ENCODE measurements around the gene IGF2BP2. TPM values are rescaled to one million over a fixed set of nuclear protein-coding genes. Genes with fewer than 3 reads are reported as not detected.

The IGF2BP2 gene
- polyA plus RNA-seq, 2 of the 4 experiments (the other 2 are of a cell fraction), result 2.2 to 6.1 TPM

- DNase-seq (ENCODE audit: low read depth in 1 of 2, low spot score in 1 of 2) (peak; percentile 71 to 82), FAIRE-seq (no peak)
- H3K4me2 ChIP-seq, result no peak overlapping the region
These were observed 90.7 kb downstream of the IGF2BP2 start for GRCh38 chr3:185733980-185734724.

GRCh38 chr3:185732782-185733181 lies 92.1 kb downstream of the IGF2BP2 start:
- FAIRE-seq, result no peak
- no peak overlapping the region; the same call in 2 of the 3 replicates for H3K4me2 ChIP-seq
- 4% methylated on average over 1 of the region's 1 CpG for WGBS (ENCODE audit: missing lambda C conversion rate)
- H3K9me3 ChIP-seq, result no peaks in the 10 kb centered on the region
- H3K4me3 ChIP-seq, result no peak overlapping the region
- peaks cover 55% of the 10 kb centered on the region for H3K4me1 ChIP-seq
- no peak for DNase-seq (ENCODE audit: low read depth in 1 of 2, low spot score in 1 of 2)
- POLR2A ChIA-PET, result no interaction called here
- TF ChIP-seq HOXB5 (CRISPR knock-in tag; IDR thresholded peaks at IDR 0.05) (no peak), RCOR1 (IDR thresholded peaks at IDR 0.05; ENCODE audit: low read depth, low read length) (no peak), RFX5 (IDR thresholded peaks at IDR 0.05) (no peak), CEBPB (IDR thresholded peaks at IDR 0.05) (no peak), CHD2 (IDR thresholded peaks at IDR 0.05; ENCODE audit: low read length, partially characterized antibody) (no peak), ZNF302 (CRISPR knock-in tag; IDR thresholded peaks at IDR 0.05) (no peak), HOXA7 (CRISPR knock-in tag; IDR thresholded peaks at IDR 0.05) (no peak), USF2 (IDR thresholded peaks at IDR 0.05) (no peak), JUN (IDR thresholded peaks at IDR 0.05) (no peak), E2F6 (IDR thresholded peaks at IDR 0.05; ENCODE audit: borderline replicate concordance, low read depth) (no peak), KDM5A (IDR thresholded peaks at IDR 0.05) (no peak), CBX8 (IDR thresholded peaks at IDR 0.05) (no peak), FOSB (CRISPR knock-in tag; IDR thresholded peaks at IDR 0.05) (no peak)
- CTCF ChIA-PET, result interaction anchor here (0.5 to 7.3 kb wide), 12 partner anchors 15 to 250 kb away, joined by 3 to 52 read pairs (median 6); no protein-coding TSS in a partner anchor
- peak in 1 of 2 experiments; percentile 43; a peak in 3 of 6 replicates for ATAC-seq
- H3K27ac ChIP-seq, result peak overlapping the region; percentile 3 to 67; a peak in 2 of 6 replicates

More at GRCh38 chr3:185733980-185734724, 90.7 kb downstream of the IGF2BP2 start:
- CTCF ChIA-PET, result interaction anchor here (0.6 to 7.3 kb wide), 28 partner anchors 8 to 249 kb away, joined by 3 to 52 read pairs (median 5); no protein-coding TSS in a partner anchor
- 43% methylated on average over 10 of the region's 10 CpGs for WGBS (ENCODE audit: missing lambda C conversion rate)
- no peak overlapping the region for H3K27ac ChIP-seq
- peaks cover 46% of the 10 kb centered on the region for H3K4me1 ChIP-seq
- no peaks in the 10 kb centered on the region for H3K9me3 ChIP-seq
- H3K4me3 ChIP-seq, result no peak overlapping the region
- ATAC-seq, result peak; percentile 92
- no peak for TF ChIP-seq CBX8 (IDR thresholded peaks at IDR 0.05)
- peak; percentile 67 for TF ChIP-seq CTCF (IDR thresholded peaks at IDR 0.05)
- TF ChIP-seq BCL3 (IDR thresholded peaks at IDR 0.05), result no peak
- no peak for TF ChIP-seq ESRRA (IDR thresholded peaks at IDR 0.05; ENCODE audit: borderline replicate concordance, low read length)
- no peak for TF ChIP-seq RCOR1 (IDR thresholded peaks at IDR 0.05; ENCODE audit: low read depth, low read length)
- TF ChIP-seq CHD4 (IDR thresholded peaks at IDR 0.05; ENCODE audit: borderline replicate concordance), result no peak
- TF ChIP-seq GATA3 (IDR thresholded peaks at IDR 0.05; ENCODE audit: borderline replicate concordance), result no peak
- TF ChIP-seq USF2 (IDR thresholded peaks at IDR 0.05), result no peak
- no peak for TF ChIP-seq SREBF2 (IDR thresholded peaks at IDR 0.05)
- peak; percentile 75 for TF ChIP-seq SMC3 (IDR thresholded peaks at IDR 0.05)
- TF ChIP-seq CEBPB (IDR thresholded peaks at IDR 0.05), result no peak
- peak; percentile 80 to 83 for TF ChIP-seq RAD21 (conservative IDR thresholded peaks at IDR 0.05 in 1 of 2, IDR thresholded peaks at IDR 0.05 in 1 of 2)
- POLR2A ChIA-PET, result interaction anchor here (0.5 kb wide), 1 partner anchor 180 kb away, joined by 4 read pairs; no protein-coding TSS in a partner anchor

Data from A549 (cell line).